ENCODE results near the gene CDKN2C.

Gene CDKN2C

GRCh38 chr1:51014878-51015277 lies 44.8 kb downstream of the CDKN2C start:
- no peak overlapping the region for H3K4me3 ChIP-seq (ENCODE audit: control insufficient read depth, low read depth, low read length)
- no peak for TF ChIP-seq CTCF (IDR thresholded peaks at IDR 0.05; ENCODE audit: control insufficient read depth, insufficient read depth, low read depth, low read length, missing control alignments)
- DNase-seq (ENCODE audit: low read depth), result no peak

GRCh38 chr1:51019811-51020210 lies 49.8 kb downstream of the CDKN2C start:
- no peak overlapping the region for H3K4me3 ChIP-seq (ENCODE audit: control insufficient read depth, low read depth, low read length)
- peak; percentile 61 for DNase-seq (ENCODE audit: low read depth)
- TF ChIP-seq CTCF (IDR thresholded peaks at IDR 0.05; ENCODE audit: control insufficient read depth, insufficient read depth, low read depth, low read length, missing control alignments), result no peak

All from AG09309 (cell line).